GM23338 (cell line): ENCODE data around the gene CEACAM8. TPM values are rescaled to one million over a fixed set of nuclear protein-coding genes. Genes with fewer than 3 reads are reported as not detected.

Experiments
- ATAC-seq: fragments of 200-7000 bp; cut with Tn5 transposase; 3 replicates; pipeline ENCODE4 v1.9.1; 2020
- DNase-seq: peaks from one replicate; pipeline ENCODE4 v3.0.0-alpha.2; 2015; ENCODE audit warnings: low spot score
- H2AFZ ChIP-seq: fragments of 200-600 bp; sonication (generic); 2 replicates; pipeline ENCODE4 v1.8.0; 2016; ENCODE audit warnings: antibody characterized with exemption, mild to moderate bottlenecking, moderate library complexity
- H3F3A ChIP-seq: fragments of 200-600 bp; sonication (generic); replicated peaks from 2 replicates; pipeline ENCODE4 v1.8.0; 2017; ENCODE audit warnings: antibody characterized with exemption, mixed run types, low read depth
- H3K27ac ChIP-seq: fragments of 200-600 bp; sonication (generic); 2 replicates; pipeline ENCODE4 v1.6.1; 2016; ENCODE audit warnings: low read depth
- H3K27me3 ChIP-seq: fragments of 200-600 bp; sonication (generic); 2 replicates; pipeline ENCODE4 v1.8.0; 2016; ENCODE audit warnings: mild to moderate bottlenecking, mixed run types, moderate library complexity; ENCODE audit not compliant: insufficient read depth
- H3K36me3 ChIP-seq: fragments of 200-600 bp; sonication (generic); 2 replicates; pipeline ENCODE4 v1.8.0; 2016; ENCODE audit warnings: mild to moderate bottlenecking; ENCODE audit not compliant: insufficient read depth
- H3K4me1 ChIP-seq: fragments of 200-600 bp; sonication (generic); 2 replicates; pipeline ENCODE4 v1.8.0; 2016; ENCODE audit warnings: mild to moderate bottlenecking, moderate library complexity; ENCODE audit not compliant: insufficient read depth
- H3K4me2 ChIP-seq: fragments of 200-600 bp; sonication (generic); 2 replicates; pipeline ENCODE4 v1.7.1; 2017; ENCODE audit warnings: mixed run types
- H3K4me3 ChIP-seq: fragments of 200-600 bp; sonication (generic); 2 replicates; pipeline ENCODE4 v1.6.1; 2016; ENCODE audit warnings: mixed run types
- H3K79me2 ChIP-seq: fragments of 200-600 bp; sonication (generic); replicated peaks from 2 replicates; pipeline ENCODE4 v1.8.0; 2017; ENCODE audit warnings: mild to moderate bottlenecking; ENCODE audit not compliant: insufficient read depth
- H3K9me2 ChIP-seq: fragments of 200-600 bp; sonication (generic); 2 replicates; pipeline ENCODE4 v1.8.0; 2017; ENCODE audit not compliant: insufficient read depth
- H4K20me1 ChIP-seq: fragments of 200-600 bp; sonication (generic); replicated peaks from 2 replicates; pipeline ENCODE4 v1.8.0; 2017; ENCODE audit warnings: mild to moderate bottlenecking; ENCODE audit not compliant: insufficient read depth
- H3K27ac Mint-ChIP-seq: 2 replicates; pipeline ENCODE4 v1.8.0; 2020; ENCODE audit warnings: inconsistent platforms, mild to moderate bottlenecking, moderate library complexity, mixed read lengths
- H3K27me3 Mint-ChIP-seq: 3 replicates; pipeline ENCODE4 v1.8.0; 2022; ENCODE audit warnings: low read depth, mild to moderate bottlenecking, moderate library complexity, mixed read lengths, inconsistent platforms; ENCODE audit not compliant: insufficient read depth, poor library complexity
- H3K36me3 Mint-ChIP-seq: 3 replicates; pipeline ENCODE4 v1.8.0; 2021; ENCODE audit warnings: low read depth, mild to moderate bottlenecking, inconsistent platforms, moderate library complexity, mixed read lengths
- H3K4me1 Mint-ChIP-seq: 3 replicates; pipeline ENCODE4 v1.8.0; 2020; ENCODE audit warnings: mild to moderate bottlenecking, inconsistent platforms, mixed read lengths
- H3K4me3 Mint-ChIP-seq: 3 replicates; pipeline ENCODE4 v1.8.0; 2021; ENCODE audit warnings: moderate library complexity, mild to moderate bottlenecking, inconsistent platforms, mixed read lengths
- H3K9me3 Mint-ChIP-seq: 3 replicates; pipeline ENCODE4 v1.8.0; 2020; ENCODE audit warnings: moderate library complexity, mild to moderate bottlenecking, inconsistent platforms, mixed read lengths
- CREB1 ChIP-seq: fragments of 250-450 bp; sonication (Bioruptor Pico); IDR thresholded peaks from 2 replicates; pipeline ENCODE4 v1.5.0; 2020; ENCODE audit warnings: low read depth, mild to moderate bottlenecking, moderate library complexity
- EZH2 ChIP-seq: fragments of 200-600 bp; sonication (generic); IDR thresholded peaks from one replicate; pipeline ENCODE4 v1.8.0; 2017; ENCODE audit warnings: antibody characterized with exemption, mild to moderate bottlenecking, low read depth; ENCODE audit not compliant: unreplicated experiment
- NANOG ChIP-seq: IDR thresholded peaks from 2 replicates; pipeline ENCODE4 v1.6.1; 2016; ENCODE audit warnings: antibody characterized with exemption, borderline replicate concordance
- ZNF114 ChIP-seq: fragments of 250-450 bp; sonication (Bioruptor Pico); IDR thresholded peaks from 2 replicates; pipeline ENCODE4 v1.5.0; 2020; ENCODE audit warnings: mild to moderate bottlenecking, moderate library complexity
- ZNF331 ChIP-seq: fragments of 250-450 bp; sonication (Bioruptor Pico); IDR thresholded peaks from 2 replicates; pipeline ENCODE4 v1.5.0; 2020; ENCODE audit warnings: low read depth, mild to moderate bottlenecking, moderate library complexity
- polyA plus RNA-seq: library from polyadenylated mRNA; unstranded; fragments of >200 nt; fragmentation: Nextera tagmentation; extraction: Ambion mirVana; gene quantifications from 2 replicates; pipeline ENCODE4 v1.2.1, GENCODE V29; 2016
- total RNA-seq: library from RNA; depleted of rRNA; stranded (reverse); fragments of >200 nt; shearing (Covaris generic); gene quantifications from 2 replicates; pipeline ENCODE4 v1.2.3, GENCODE V29; 2014
- TF ChIP-seq, protein P1 (sequence below): IDR thresholded peaks from one replicate; pipeline ENCODE4 v1.6.1; 2018; ENCODE audit warnings: antibody characterized with exemption; ENCODE audit not compliant: unreplicated experiment
- TF ChIP-seq, protein P2 (sequence below): fragments of 250-450 bp; sonication (Bioruptor Pico); IDR thresholded peaks from 2 replicates; pipeline ENCODE4 v1.5.0; 2020; ENCODE audit warnings: mild to moderate bottlenecking, moderate library complexity
- TF ChIP-seq, protein P3 (sequence below), 2 experiments: fragments of 200-600 bp in 1 of 2; sonication (generic) in 1 of 2; conservative IDR thresholded peaks; 2 replicates each; pipeline versions ENCODE4 v1.5.1 to v1.6.1; 2016 to 2017; ENCODE audit warnings: antibody characterized with exemption in 2 of 2, low read depth in 2 of 2, mild to moderate bottlenecking in 2 of 2, moderate library complexity in 1 of 2

The CEACAM8 gene
- total and polyA plus RNA-seq, 2 experiments from 2014 or later = not detected

DNA sequence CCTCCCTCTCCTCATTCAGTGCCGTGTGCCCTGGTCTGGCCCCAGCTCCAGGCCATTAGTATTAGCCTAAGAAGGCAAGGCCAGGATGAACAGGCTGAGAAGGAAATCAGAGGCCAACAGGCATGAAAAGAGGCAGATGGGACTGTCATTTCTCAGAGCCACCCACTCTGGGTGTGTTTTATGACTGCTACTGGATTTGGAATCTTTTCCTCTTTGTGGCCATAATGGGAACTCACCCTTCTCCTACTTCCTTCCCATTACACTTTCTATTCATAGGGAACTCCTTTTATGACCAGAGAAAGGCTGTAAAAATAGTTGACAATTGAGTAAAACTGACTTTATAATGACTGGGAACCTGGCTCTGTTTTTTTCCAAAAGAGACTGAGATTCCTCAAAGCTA lies 17.7 kb downstream of the CEACAM8 start (continued):
- TF ChIP-seq, protein P1, sequence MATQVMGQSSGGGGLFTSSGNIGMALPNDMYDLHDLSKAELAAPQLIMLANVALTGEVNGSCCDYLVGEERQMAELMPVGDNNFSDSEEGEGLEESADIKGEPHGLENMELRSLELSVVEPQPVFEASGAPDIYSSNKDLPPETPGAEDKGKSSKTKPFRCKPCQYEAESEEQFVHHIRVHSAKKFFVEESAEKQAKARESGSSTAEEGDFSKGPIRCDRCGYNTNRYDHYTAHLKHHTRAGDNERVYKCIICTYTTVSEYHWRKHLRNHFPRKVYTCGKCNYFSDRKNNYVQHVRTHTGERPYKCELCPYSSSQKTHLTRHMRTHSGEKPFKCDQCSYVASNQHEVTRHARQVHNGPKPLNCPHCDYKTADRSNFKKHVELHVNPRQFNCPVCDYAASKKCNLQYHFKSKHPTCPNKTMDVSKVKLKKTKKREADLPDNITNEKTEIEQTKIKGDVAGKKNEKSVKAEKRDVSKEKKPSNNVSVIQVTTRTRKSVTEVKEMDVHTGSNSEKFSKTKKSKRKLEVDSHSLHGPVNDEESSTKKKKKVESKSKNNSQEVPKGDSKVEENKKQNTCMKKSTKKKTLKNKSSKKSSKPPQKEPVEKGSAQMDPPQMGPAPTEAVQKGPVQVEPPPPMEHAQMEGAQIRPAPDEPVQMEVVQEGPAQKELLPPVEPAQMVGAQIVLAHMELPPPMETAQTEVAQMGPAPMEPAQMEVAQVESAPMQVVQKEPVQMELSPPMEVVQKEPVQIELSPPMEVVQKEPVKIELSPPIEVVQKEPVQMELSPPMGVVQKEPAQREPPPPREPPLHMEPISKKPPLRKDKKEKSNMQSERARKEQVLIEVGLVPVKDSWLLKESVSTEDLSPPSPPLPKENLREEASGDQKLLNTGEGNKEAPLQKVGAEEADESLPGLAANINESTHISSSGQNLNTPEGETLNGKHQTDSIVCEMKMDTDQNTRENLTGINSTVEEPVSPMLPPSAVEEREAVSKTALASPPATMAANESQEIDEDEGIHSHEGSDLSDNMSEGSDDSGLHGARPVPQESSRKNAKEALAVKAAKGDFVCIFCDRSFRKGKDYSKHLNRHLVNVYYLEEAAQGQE = no peak
- no peak for TF ChIP-seq ZNF114 (CRISPR knock-in tag)
- TF ChIP-seq EZH2 = no peak
- TF ChIP-seq, protein P2, sequence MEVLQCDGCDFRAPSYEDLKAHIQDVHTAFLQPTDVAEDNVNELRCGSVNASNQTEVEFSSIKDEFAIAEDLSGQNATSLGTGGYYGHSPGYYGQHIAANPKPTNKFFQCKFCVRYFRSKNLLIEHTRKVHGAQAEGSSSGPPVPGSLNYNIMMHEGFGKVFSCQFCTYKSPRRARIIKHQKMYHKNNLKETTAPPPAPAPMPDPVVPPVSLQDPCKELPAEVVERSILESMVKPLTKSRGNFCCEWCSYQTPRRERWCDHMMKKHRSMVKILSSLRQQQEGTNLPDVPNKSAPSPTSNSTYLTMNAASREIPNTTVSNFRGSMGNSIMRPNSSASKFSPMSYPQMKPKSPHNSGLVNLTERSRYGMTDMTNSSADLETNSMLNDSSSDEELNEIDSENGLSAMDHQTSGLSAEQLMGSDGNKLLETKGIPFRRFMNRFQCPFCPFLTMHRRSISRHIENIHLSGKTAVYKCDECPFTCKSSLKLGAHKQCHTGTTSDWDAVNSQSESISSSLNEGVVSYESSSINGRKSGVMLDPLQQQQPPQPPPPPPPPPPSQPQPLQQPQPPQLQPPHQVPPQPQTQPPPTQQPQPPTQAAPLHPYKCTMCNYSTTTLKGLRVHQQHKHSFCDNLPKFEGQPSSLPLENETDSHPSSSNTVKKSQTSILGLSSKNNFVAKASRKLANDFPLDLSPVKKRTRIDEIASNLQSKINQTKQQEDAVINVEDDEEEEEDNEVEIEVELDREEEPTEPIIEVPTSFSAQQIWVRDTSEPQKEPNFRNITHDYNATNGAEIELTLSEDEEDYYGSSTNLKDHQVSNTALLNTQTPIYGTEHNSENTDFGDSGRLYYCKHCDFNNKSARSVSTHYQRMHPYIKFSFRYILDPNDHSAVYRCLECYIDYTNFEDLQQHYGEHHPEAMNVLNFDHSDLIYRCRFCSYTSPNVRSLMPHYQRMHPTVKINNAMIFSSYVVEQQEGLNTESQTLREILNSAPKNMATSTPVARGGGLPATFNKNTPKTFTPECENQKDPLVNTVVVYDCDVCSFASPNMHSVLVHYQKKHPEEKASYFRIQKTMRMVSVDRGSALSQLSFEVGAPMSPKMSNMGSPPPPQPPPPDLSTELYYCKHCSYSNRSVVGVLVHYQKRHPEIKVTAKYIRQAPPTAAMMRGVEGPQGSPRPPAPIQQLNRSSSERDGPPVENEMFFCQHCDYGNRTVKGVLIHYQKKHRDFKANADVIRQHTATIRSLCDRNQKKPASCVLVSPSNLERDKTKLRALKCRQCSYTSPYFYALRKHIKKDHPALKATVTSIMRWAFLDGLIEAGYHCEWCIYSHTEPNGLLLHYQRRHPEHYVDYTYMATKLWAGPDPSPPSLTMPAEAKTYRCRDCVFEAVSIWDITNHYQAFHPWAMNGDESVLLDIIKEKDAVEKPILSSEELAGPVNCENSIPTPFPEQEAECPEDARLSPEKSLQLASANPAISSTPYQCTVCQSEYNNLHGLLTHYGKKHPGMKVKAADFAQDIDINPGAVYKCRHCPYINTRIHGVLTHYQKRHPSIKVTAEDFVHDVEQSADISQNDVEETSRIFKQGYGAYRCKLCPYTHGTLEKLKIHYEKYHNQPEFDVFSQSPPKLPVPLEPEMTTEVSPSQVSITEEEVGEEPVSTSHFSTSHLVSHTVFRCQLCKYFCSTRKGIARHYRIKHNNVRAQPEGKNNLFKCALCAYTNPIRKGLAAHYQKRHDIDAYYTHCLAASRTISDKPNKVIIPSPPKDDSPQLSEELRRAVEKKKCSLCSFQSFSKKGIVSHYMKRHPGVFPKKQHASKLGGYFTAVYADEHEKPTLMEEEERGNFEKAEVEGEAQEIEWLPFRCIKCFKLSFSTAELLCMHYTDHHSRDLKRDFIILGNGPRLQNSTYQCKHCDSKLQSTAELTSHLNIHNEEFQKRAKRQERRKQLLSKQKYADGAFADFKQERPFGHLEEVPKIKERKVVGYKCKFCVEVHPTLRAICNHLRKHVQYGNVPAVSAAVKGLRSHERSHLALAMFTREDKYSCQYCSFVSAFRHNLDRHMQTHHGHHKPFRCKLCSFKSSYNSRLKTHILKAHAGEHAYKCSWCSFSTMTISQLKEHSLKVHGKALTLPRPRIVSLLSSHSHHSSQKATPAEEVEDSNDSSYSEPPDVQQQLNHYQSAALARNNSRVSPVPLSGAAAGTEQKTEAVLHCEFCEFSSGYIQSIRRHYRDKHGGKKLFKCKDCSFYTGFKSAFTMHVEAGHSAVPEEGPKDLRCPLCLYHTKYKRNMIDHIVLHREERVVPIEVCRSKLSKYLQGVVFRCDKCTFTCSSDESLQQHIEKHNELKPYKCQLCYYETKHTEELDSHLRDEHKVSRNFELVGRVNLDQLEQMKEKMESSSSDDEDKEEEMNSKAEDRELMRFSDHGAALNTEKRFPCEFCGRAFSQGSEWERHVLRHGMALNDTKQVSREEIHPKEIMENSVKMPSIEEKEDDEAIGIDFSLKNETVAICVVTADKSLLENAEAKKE (CRISPR knock-in tag) = no peak

DNA sequence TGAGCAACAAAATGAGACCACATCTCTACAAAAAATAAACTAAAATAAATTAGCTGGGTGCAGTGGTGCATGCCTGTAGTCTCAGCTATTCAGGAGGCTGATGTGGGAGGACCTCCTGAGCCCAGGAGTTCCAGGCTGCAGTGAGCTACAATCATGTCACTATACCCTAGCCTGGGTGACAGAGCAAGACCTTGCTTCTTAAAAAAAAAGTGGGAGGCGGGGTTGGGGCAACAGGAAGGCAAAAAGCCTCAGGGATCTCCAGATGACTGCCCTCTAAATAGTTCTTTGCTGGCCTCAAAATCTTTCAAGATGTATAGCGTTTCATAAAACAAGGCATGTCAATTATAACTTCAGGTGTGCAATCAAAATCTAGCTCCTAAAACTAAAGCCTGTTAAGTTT lies 18.5 kb downstream of the CEACAM8 start:
- Histone ChIP-seq H4K20me1 (no peaks in the 10 kb centered on the region), H2AFZ (no peak overlapping the region), H3K4me1 (peaks cover 3% of the 10 kb centered on the region; the same call in 1 of the 2 replicates), H3K27ac (no peak overlapping the region), H3K4me2 (no peak overlapping the region), H3K27me3 (0 out of 2 replicates have a peak, but pooled peaks cover 2% of the 10 kb centered on the region), H3F3A (no peaks in the 10 kb centered on the region), H3K9me2 (no peaks in the 10 kb centered on the region), H3K79me2 (no peaks in the 10 kb centered on the region), H3K36me3 (no peaks in the 10 kb centered on the region), H3K4me3 (no peak overlapping the region)
- DNase-seq = no peak
- H3K4me3 Mint-ChIP-seq = no peak overlapping the region
- H3K27ac Mint-ChIP-seq = no peak overlapping the region
- no peaks in the 10 kb centered on the region for H3K9me3 Mint-ChIP-seq
- peaks cover 9% of the 10 kb centered on the region for H3K4me1 Mint-ChIP-seq
- TF ChIP-seq, protein P3, sequence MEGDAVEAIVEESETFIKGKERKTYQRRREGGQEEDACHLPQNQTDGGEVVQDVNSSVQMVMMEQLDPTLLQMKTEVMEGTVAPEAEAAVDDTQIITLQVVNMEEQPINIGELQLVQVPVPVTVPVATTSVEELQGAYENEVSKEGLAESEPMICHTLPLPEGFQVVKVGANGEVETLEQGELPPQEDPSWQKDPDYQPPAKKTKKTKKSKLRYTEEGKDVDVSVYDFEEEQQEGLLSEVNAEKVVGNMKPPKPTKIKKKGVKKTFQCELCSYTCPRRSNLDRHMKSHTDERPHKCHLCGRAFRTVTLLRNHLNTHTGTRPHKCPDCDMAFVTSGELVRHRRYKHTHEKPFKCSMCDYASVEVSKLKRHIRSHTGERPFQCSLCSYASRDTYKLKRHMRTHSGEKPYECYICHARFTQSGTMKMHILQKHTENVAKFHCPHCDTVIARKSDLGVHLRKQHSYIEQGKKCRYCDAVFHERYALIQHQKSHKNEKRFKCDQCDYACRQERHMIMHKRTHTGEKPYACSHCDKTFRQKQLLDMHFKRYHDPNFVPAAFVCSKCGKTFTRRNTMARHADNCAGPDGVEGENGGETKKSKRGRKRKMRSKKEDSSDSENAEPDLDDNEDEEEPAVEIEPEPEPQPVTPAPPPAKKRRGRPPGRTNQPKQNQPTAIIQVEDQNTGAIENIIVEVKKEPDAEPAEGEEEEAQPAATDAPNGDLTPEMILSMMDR (conservative IDR thresholded peaks at IDR 0.05; ENCODE audit: low read depth in 2 of 2) = no peak
- TF ChIP-seq ZNF114 (CRISPR knock-in tag) (no peak), ZNF331 (CRISPR knock-in tag) (no peak), CREB1 (CRISPR knock-in tag) (no peak), NANOG (no peak), EZH2 (no peak)
- TF ChIP-seq, protein P1 = no peak
- no peaks in the 10 kb centered on the region for H3K36me3 Mint-ChIP-seq
- peaks cover 2% of the 10 kb centered on the region for H3K27me3 Mint-ChIP-seq
- ATAC-seq = no peak
